Ovary (tissue), 3 donors: ENCODE data around the gene PAK4.

ENCODE experiments used
- CTCF ChIP-seq, 3 donors: fragments of 450-650 bp in 2 of 3; fragments of 200-600 bp in 1 of 3; IDR thresholded peaks; one replicate each; pipeline versions ENCODE4 v1.5.1 to v1.8.0; 2016 to 2022; ENCODE audit warnings: antibody characterized with exemption in 3 of 3, mild to moderate bottlenecking in 1 of 3
- EP300 ChIP-seq: sonication (generic); formaldehyde crosslinking; IDR thresholded peaks from one replicate; pipeline ENCODE4 v1.6.1; 2017; ENCODE audit warnings: antibody characterized with exemption
- POLR2A ChIP-seq: fragments of 450-650 bp; IDR thresholded peaks from one replicate; pipeline ENCODE4 v1.6.1; 2017; ENCODE audit warnings: antibody characterized with exemption, mild to moderate bottlenecking, moderate library complexity
- donor health status: DM: no; HTN: no; CAD: no.

- TF ChIP-seq EP300 (no peak), CTCF (IDR thresholded peaks at IDR 0.05) (no peak), POLR2A (no peak)
Measured at GRCh38 chr19:39133431-39134270, 8.1 kb downstream of the PAK4 start.
